NCI-H2029 (cell line): ENCODE results near the gene ITPR2.

Source experiments
- DNase-seq: peaks from one replicate; lab custom pipeline; 2025; lab: John Stamatoyannopoulos, UW

Gene ITPR2

GRCh38 chr12:26292596-26292995 lies 540.4 kb downstream of the ITPR2 start:
- DNase-seq = no peak

- DNase-seq = no peak
These were observed 542.4 kb downstream of the ITPR2 start for GRCh38 chr12:26290565-26290964.

DNA sequence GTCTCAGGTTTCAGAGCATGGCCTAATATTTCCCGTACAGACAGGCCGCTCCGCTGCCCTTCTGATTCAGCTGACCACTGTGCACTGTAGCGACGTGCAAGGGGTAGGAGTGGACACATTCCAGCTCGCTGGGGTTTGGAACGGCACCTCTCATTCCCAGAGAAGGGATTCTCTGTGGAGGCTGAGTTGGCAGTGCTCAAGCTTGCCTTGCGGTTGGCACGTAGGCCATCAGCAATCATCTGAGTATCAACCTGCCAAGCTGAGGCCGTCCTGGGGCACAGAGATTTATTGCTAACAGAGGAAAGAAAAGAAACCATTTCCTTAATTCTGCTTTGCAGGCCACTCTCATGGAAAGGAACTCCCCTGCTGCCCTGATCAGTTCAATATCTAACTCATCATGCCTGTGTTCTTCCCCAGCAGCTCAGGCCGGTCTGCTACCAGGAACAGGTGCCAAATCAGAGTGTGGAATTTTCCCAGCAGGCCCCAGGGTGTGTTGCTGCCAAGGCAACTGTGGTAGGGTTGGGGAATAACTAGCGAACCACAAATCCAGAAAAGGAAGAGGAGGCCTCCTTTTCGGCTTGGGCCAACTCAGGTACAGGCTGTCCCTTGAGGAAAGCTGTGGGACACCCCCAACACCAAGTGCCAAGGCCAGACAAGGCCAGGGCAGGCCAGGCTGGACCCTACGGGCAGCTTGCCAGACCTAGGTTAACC lies 545.2 kb downstream of the ITPR2 start:
- DNase-seq = no peak
